Measurements from ENCODE around the gene OLFM2.

DNA sequence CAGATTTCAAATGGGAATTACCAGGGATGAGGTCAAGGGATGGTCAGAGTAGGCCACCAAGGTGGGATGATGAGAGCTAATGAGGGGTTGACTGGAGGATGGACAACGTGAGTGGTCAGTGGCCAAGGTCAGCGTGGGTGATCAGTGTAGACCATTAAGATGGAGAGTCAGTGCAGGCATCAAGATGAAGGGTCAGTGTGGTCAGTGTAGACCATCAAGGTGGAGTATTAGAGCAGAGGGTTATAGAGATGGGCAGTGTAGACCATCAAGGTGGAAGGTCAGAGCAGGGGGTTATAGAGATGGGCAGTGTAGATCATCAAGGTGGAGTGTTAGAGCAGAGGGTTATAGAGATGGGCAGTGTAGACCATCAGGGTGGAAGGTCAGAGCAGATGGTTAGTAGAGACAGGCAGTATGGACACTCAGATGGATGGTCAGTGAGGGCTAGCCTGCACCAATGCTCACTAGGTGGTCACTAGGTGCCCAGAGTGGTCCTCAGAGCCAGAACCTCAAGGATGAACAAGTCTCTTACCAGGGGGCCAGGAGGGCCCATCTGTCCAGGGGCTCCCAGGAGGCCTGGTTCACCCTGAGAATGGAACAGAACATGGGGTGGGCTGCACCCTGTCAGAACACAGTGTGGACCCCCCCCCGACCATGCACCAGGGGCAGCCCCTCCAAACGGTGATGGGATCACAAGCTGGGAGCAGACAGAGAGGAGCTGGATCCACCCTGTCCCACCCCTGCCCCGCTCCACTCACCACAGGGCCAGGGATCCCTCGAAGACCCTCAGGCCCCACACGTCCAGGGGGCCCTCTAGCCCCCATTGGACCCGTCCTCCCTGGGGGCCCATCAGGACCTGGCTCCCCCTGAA, 32.7 kb upstream of the OLFM2 start:
- no peak for TF ChIP-seq EGR1 (IDR thresholded peaks at IDR 0.05)
- no peak for TF ChIP-seq EP300 (IDR thresholded peaks at IDR 0.05; ENCODE audit: borderline replicate concordance)
- TF ChIP-seq TAF1 (IDR thresholded peaks at IDR 0.05; ENCODE audit: low read depth) = no peak
- TF ChIP-seq TEAD4 (IDR thresholded peaks at IDR 0.05) = no peak
- no peak for TF ChIP-seq CEBPB (IDR thresholded peaks at IDR 0.05)

Measured in Ishikawa (cell line).